ENCODE measurements around the gene ADAM15.
A peak's percentile ranks its signal among the peaks of the same experiment; 100 is the strongest.

Gene ADAM15

DNA sequence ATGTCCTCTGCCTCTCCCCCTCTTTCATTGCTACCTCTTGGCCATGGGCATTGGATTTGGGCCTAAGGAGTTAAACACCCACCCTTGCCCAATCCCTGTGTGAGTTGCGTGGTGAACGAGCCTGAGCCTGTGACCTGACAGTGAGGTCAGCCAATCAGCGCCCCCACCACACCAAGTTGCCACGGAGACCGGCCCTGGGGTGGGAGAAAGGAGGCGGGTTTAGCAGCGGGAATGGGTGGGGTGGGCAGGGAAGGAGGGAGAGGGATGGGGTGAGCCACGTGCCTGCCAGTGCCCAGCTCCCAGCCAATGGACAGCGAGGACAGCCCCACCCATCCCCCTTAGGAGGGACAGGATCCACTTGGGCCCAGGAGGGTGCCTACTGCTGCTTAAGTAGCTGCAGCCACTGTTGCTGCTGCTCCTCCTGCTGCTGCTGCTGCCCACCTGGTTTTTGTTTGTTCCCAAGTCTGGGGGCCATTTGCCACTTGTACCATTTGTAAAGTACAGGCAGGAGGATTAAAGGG, 39.0 kb upstream of the ADAM15 start:
- no peak overlapping the region for H3K4me3 ChIP-seq (ENCODE audit: low read length)
- TF ChIP-seq, protein P1, sequence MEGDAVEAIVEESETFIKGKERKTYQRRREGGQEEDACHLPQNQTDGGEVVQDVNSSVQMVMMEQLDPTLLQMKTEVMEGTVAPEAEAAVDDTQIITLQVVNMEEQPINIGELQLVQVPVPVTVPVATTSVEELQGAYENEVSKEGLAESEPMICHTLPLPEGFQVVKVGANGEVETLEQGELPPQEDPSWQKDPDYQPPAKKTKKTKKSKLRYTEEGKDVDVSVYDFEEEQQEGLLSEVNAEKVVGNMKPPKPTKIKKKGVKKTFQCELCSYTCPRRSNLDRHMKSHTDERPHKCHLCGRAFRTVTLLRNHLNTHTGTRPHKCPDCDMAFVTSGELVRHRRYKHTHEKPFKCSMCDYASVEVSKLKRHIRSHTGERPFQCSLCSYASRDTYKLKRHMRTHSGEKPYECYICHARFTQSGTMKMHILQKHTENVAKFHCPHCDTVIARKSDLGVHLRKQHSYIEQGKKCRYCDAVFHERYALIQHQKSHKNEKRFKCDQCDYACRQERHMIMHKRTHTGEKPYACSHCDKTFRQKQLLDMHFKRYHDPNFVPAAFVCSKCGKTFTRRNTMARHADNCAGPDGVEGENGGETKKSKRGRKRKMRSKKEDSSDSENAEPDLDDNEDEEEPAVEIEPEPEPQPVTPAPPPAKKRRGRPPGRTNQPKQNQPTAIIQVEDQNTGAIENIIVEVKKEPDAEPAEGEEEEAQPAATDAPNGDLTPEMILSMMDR (conservative IDR thresholded peaks at IDR 0.05; ENCODE audit: low read length) = no peak
- DNase-seq (ENCODE audit: low read depth) = peak; percentile 54

DNA sequence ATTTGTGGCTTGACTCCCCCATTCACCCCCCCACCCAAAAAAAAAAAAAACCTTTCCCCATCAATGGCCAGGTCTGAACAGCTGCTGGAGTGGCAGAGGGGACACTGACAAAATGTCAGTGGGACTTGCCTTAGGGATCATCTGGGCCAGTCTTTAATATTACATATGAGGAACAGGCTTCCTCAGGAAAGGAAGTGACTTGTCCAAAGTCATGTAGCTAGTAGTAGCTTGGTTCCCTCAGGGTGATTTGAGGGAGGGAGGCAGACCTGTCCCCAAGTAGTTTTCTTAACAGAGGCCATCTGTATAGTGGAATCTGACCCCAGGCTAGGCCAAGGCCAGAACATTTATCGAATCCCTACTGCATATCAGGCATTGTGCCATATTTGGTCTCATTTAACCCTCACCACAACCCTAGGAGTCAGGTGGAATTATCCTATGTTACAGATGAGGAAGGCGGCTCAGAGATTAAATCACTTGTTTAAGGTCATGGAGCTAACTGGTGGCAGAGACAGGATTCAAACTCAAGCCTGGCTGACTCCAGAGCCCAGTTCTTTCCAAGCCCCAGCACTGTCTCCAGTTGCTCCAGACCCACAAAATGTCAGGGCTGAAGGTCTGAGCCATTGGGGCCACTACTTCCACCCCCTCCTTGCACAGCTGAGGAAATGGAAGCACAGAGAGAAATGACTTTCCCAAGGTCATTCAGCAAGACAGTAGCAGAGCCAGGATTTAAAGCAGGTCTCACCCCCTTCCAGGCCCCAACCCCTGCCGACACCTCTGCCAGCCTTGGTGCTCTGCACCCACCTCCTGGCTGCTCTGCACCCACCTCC, 38.1 kb upstream of the ADAM15 start:
- no peak for DNase-seq (ENCODE audit: low read depth)
- no peak overlapping the region for H3K4me3 ChIP-seq (ENCODE audit: low read length)
- TF ChIP-seq, protein P1 (conservative IDR thresholded peaks at IDR 0.05; ENCODE audit: low read length) = no peak

DNA sequence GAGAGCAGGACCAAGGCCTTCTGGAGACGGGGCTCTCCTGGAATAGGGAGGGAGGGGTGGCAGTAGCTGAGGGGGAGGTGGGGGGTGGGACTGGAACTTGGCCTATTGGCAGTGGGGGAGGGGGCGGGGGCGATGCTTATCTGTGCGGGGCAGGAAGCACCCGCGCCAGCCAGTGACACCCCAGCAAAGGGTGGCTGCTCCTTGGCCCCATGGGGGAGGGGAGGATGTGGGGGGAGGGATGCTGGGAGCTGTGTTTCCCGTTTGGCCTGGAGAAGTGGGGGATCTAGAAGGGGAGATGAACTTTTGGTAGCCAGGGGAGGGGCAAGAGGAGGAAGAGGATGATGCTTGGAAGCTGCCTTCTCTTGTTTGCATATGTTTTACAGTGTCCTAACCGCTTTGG, 37.5 kb upstream of the ADAM15 start:
- DNase-seq (ENCODE audit: low read depth) = no peak
- H3K4me3 ChIP-seq (ENCODE audit: low read length) = no peak overlapping the region
- TF ChIP-seq, protein P1 (conservative IDR thresholded peaks at IDR 0.05; ENCODE audit: low read length) = no peak

DNA sequence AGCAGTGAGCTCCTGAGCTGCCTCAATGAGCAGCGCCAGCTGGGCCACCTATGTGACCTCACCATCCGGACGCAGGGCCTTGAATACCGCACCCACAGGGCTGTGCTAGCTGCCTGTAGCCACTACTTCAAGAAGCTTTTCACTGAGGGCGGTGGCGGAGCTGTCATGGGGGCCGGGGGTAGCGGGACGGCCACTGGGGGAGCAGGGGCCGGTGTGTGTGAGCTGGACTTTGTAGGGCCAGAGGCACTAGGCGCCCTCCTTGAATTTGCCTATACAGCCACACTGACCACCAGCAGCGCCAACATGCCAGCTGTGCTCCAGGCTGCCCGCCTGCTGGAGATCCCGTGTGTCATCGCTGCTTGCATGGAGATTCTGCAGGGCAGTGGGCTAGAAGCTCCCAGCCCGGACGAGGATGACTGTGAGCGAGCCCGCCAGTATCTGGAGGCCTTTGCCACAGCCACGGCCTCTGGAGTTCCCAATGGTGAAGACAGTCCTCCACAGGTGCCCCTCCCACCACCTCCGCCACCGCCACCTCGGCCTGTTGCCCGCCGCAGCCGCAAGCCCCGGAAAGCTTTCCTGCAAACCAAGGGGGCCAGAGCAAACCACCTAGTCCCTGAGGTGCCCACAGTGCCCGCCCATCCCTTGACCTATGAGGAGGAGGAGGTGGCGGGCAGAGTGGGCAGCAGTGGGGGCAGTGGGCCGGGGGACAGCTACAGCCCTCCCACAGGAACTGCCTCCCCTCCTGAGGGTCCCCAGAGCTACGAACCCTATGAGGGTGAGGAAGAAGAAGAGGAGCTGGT, 36.2 kb upstream of the ADAM15 start:
- DNase-seq (ENCODE audit: low read depth) = no peak

DNA sequence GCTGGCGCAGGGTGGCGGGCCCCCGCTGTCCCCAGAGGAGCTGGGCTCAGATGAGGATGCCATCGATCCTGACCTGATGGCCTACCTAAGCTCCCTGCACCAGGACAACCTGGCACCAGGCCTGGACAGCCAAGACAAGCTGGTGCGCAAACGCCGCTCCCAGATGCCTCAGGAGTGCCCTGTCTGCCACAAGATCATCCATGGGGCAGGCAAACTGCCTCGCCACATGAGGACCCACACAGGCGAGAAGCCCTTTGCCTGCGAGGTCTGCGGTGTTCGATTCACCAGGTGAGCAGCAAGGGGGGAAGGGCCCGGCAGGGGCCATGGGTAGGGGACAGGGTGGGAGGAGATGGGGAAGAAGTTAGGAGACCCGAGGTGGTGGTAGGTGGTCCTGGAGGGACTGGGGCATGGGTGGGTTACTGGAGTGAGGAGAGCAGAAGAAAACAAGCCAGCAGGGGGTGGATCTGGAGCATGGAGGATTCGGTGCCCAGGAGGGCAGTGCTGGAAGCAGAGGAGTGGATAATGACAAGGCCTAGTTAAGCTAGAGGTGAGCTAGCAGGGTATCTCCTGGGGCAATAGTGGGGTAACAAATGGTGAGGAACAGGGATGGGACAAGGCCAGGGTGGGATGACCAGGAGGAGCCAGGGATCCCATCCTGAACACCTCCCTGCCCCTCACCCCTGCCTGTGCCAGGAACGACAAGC, 35.4 kb upstream of the ADAM15 start:
- TF ChIP-seq, protein P1 (conservative IDR thresholded peaks at IDR 0.05; ENCODE audit: low read length) = no peak
- no peak overlapping the region for H3K4me3 ChIP-seq (ENCODE audit: low read length)
- DNase-seq (ENCODE audit: low read depth) = no peak

More for the DNA sequence above, 36.2 kb upstream of the ADAM15 start:
- TF ChIP-seq, protein P1 (conservative IDR thresholded peaks at IDR 0.05; ENCODE audit: low read length) = no peak
- H3K4me3 ChIP-seq (ENCODE audit: low read length) = no peak overlapping the region

DNA sequence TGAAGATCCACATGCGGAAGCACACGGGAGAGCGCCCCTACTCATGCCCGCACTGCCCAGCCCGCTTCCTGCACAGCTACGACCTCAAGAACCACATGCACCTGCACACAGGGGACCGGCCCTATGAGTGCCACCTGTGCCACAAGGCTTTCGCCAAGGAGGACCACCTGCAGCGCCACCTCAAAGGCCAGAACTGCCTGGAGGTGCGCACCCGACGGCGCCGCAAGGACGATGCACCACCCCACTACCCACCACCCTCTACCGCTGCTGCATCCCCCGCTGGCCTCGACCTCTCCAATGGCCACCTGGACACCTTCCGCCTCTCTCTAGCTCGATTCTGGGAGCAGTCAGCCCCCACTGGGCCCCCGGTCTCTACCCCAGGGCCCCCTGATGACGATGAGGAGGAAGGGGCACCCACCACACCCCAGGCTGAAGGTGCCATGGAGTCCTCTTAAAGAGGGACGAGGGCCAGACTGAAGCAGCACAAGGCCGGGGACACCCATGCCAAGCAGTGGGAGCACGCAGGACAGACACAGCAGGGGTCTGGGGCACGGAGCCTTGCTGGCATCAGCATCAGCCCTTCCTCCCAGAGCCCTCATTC, 34.8 kb upstream of the ADAM15 start:
- TF ChIP-seq, protein P1 (conservative IDR thresholded peaks at IDR 0.05; ENCODE audit: low read length) = no peak
- no peak for DNase-seq (ENCODE audit: low read depth)
- H3K4me3 ChIP-seq (ENCODE audit: low read length) = no peak overlapping the region
